ENCODE measurements around the gene CAPN10. TPM values are rescaled to one million over a fixed set of nuclear protein-coding genes. Genes with fewer than 3 reads are reported as not detected.

The CAPN10 gene
- polyA plus RNA-seq, 3 donors: 7.3 to 57.0 (median 7.4) TPM

GRCh38 chr2:240619506-240620148 is 33.1 kb downstream of the CAPN10 start:
- TF ChIP-seq, protein P1, sequence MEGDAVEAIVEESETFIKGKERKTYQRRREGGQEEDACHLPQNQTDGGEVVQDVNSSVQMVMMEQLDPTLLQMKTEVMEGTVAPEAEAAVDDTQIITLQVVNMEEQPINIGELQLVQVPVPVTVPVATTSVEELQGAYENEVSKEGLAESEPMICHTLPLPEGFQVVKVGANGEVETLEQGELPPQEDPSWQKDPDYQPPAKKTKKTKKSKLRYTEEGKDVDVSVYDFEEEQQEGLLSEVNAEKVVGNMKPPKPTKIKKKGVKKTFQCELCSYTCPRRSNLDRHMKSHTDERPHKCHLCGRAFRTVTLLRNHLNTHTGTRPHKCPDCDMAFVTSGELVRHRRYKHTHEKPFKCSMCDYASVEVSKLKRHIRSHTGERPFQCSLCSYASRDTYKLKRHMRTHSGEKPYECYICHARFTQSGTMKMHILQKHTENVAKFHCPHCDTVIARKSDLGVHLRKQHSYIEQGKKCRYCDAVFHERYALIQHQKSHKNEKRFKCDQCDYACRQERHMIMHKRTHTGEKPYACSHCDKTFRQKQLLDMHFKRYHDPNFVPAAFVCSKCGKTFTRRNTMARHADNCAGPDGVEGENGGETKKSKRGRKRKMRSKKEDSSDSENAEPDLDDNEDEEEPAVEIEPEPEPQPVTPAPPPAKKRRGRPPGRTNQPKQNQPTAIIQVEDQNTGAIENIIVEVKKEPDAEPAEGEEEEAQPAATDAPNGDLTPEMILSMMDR (IDR thresholded peaks at IDR 0.05): no peak
- peaks cover 53% of the 10 kb centered on the region for H3K4me1 Mint-ChIP-seq
- H3K27me3 Mint-ChIP-seq (ENCODE audit: low read depth in 3 of 3): no peaks in the 10 kb centered on the region
- Histone ChIP-seq H3K27ac (ENCODE audit: low read depth in 1 of 2, low read length in 2 of 2) (peak overlapping the region in 1 of 2 donors; percentile 96), H3K4me1 (ENCODE audit: control insufficient read depth in 1 of 2, insufficient read depth in 2 of 2, low read length in 2 of 2) (peaks cover 54 to 56% of the 10 kb centered on the region in 2 donors), H3K27me3 (ENCODE audit: control insufficient read depth in 2 of 2, insufficient read depth in 2 of 2, low read length in 2 of 2) (no peaks in the 10 kb centered on the region), H3K79me2 (ENCODE audit: insufficient read depth, low read length) (no peaks in the 10 kb centered on the region), H3K9me3 (replicated peaks in 1 of 2; ENCODE audit: control insufficient read depth in 1 of 2, insufficient read depth in 1 of 2, low read length in 2 of 2) (no peaks in the 10 kb centered on the region), H3K4me2 (replicated peaks; ENCODE audit: extremely low read depth, low read length, poor library complexity, severe bottlenecking) (no peak overlapping the region), H3K36me3 (replicated peaks in 1 of 2; ENCODE audit: control insufficient read depth in 1 of 2, insufficient read depth in 2 of 2, low read length in 2 of 2) (no peaks in the 10 kb centered on the region), H3K4me3 (replicated peaks in 1 of 3; ENCODE audit: low read depth in 2 of 3, low read length in 3 of 3) (no peak overlapping the region), H2AFZ (ENCODE audit: insufficient read depth, low read depth, low read length, poor library complexity, severe bottlenecking) (no peak overlapping the region), H4K20me1 (ENCODE audit: insufficient read depth, low read length) (no peaks in the 10 kb centered on the region), H3K9ac (ENCODE audit: insufficient read depth, low read length, poor library complexity, severe bottlenecking) (no peak overlapping the region)
- H3K27ac Mint-ChIP-seq: peak overlapping the region in 3 of 7 donors; percentile 26 to 63 (median 60)
- peaks cover 0 to 10% (median 3%) of the 10 kb centered on the region in 7 donors for H3K9me3 Mint-ChIP-seq
- 75% methylated on average over 14 of the region's 19 CpGs for WGBS (ENCODE audit: insufficient coverage)
- intact Hi-C loops (cut with micrococcal nuclease): loop anchor here in 1 of 2 donors (5.0 kb wide), 1 partner anchor 32 kb away; the partner anchor contains the start of gene CAPN10
- H3K4me3 Mint-ChIP-seq: no peak overlapping the region
- peak in 1 of 3 donors; percentile 58 for DNase-seq
- peaks cover 2 to 8% of the 10 kb centered on the region in 2 donors for H3K36me3 Mint-ChIP-seq

- Histone ChIP-seq H3K9me3 (replicated peaks in 1 of 2; ENCODE audit: control insufficient read depth in 1 of 2, insufficient read depth in 1 of 2, low read length in 2 of 2) (no peaks in the 10 kb centered on the region), H3K27ac (ENCODE audit: low read depth in 1 of 2, low read length in 2 of 2) (peak overlapping the region; percentile 73 to 96), H4K20me1 (ENCODE audit: insufficient read depth, low read length) (no peaks in the 10 kb centered on the region), H3K4me1 (ENCODE audit: control insufficient read depth in 1 of 2, insufficient read depth in 2 of 2, low read length in 2 of 2) (peaks cover 58 to 62% of the 10 kb centered on the region in 2 donors), H3K27me3 (ENCODE audit: control insufficient read depth in 2 of 2, insufficient read depth in 2 of 2, low read length in 2 of 2) (no peaks in the 10 kb centered on the region), H3K79me2 (ENCODE audit: insufficient read depth, low read length) (no peaks in the 10 kb centered on the region), H3K4me2 (replicated peaks; ENCODE audit: extremely low read depth, low read length, poor library complexity, severe bottlenecking) (peak overlapping the region; percentile 47), H2AFZ (ENCODE audit: insufficient read depth, low read depth, low read length, poor library complexity, severe bottlenecking) (no peak overlapping the region), H3K4me3 (replicated peaks in 1 of 3; ENCODE audit: low read depth in 2 of 3, low read length in 3 of 3) (peak overlapping the region in 1 of 3 experiments; percentile 30), H3K9ac (ENCODE audit: insufficient read depth, low read length, poor library complexity, severe bottlenecking) (peak overlapping the region; percentile 10), H3K36me3 (replicated peaks in 1 of 2; ENCODE audit: control insufficient read depth in 1 of 2, insufficient read depth in 2 of 2, low read length in 2 of 2) (no peaks in the 10 kb centered on the region)
- peaks cover 57% of the 10 kb centered on the region for H3K4me1 Mint-ChIP-seq
- H3K27me3 Mint-ChIP-seq (ENCODE audit: low read depth in 3 of 3): no peaks in the 10 kb centered on the region
- intact Hi-C loops (cut with micrococcal nuclease): loop anchor here in 1 of 2 donors (5.0 kb wide), 1 partner anchor 33 kb away; the partner anchor contains the start of gene CAPN10
- WGBS (ENCODE audit: insufficient coverage): 97% methylated on average over 9 of the region's 13 CpGs
- H3K27ac Mint-ChIP-seq: no peak overlapping the region
- H3K4me3 Mint-ChIP-seq: no peak overlapping the region
- no peak for DNase-seq
- TF ChIP-seq, protein P1 (IDR thresholded peaks at IDR 0.05): no peak
- peaks cover 2 to 8% of the 10 kb centered on the region in 2 donors for H3K36me3 Mint-ChIP-seq
- H3K9me3 Mint-ChIP-seq: peaks cover 0 to 10% (median 3%) of the 10 kb centered on the region in 7 donors
Measured at GRCh38 chr2:240620149-240620731, 33.7 kb downstream of the CAPN10 start.
